Osteoblast (primary cell): ENCODE data around the gene SAP25. TPM values are rescaled to one million over a fixed set of nuclear protein-coding genes. Genes with fewer than 3 reads are reported as not detected.

ENCODE experiments used
- DNase-seq: peaks from one replicate; pipeline ENCODE4 v3.0.0; 2011; ENCODE audit warnings: low spot score, mixed read lengths; ENCODE audit not compliant: insufficient read length; ENCODE audit errors: missing footprints
- H2AFZ ChIP-seq: 2 replicates; pipeline ENCODE4 v1.6.0; 2011; ENCODE audit warnings: mild to moderate bottlenecking, low read length
- H3K27ac ChIP-seq: 2 replicates; pipeline ENCODE4 v1.5.1; 2011; ENCODE audit warnings: mild to moderate bottlenecking, low read depth, low read length, moderate library complexity
- H3K27me3 ChIP-seq: 2 replicates; pipeline ENCODE4 v1.6.0; 2012; ENCODE audit warnings: mild to moderate bottlenecking, control low read depth, inconsistent platforms, low read length, moderate library complexity; ENCODE audit not compliant: insufficient read depth
- H3K36me3 ChIP-seq: 2 replicates; pipeline ENCODE4 v1.5.1; 2011; ENCODE audit warnings: mild to moderate bottlenecking, low read length, control low read depth, moderate library complexity; ENCODE audit not compliant: insufficient read depth
- H3K4me1 ChIP-seq: 2 replicates; pipeline ENCODE4 v1.5.1; 2011; ENCODE audit warnings: mild to moderate bottlenecking, low read length, control low read depth, moderate library complexity; ENCODE audit not compliant: insufficient read depth
- H3K4me2 ChIP-seq: 2 replicates; pipeline ENCODE4 v1.6.0; 2011; ENCODE audit warnings: mild to moderate bottlenecking, low read length; ENCODE audit not compliant: insufficient read depth
- H3K4me3 ChIP-seq: fragments of 200-600 bp; sonication (generic); 3 replicates; pipeline ENCODE4 v1.5.1; 2012; ENCODE audit warnings: mild to moderate bottlenecking, low read length, inconsistent platforms; ENCODE audit not compliant: insufficient read depth
- H3K79me2 ChIP-seq: 2 replicates; pipeline ENCODE4 v1.6.0; 2012; ENCODE audit warnings: mild to moderate bottlenecking, low read length, control low read depth, inconsistent platforms; ENCODE audit not compliant: insufficient read depth
- H3K9me3 ChIP-seq: 2 replicates; pipeline ENCODE4 v1.5.1; 2011; ENCODE audit warnings: low read depth, low read length, control low read depth
- H4K20me1 ChIP-seq: 2 replicates; pipeline ENCODE4 v1.6.0; 2012; ENCODE audit warnings: mild to moderate bottlenecking, low read length, control low read depth; ENCODE audit not compliant: insufficient read depth
- total RNA-seq: library from RNA; depleted of rRNA; stranded (reverse); fragments of >200 nt; gene quantifications from 2 replicates; pipeline ENCODE4 v1.2.3, GENCODE V29; 2012
- TF ChIP-seq, protein P1 (sequence below): IDR thresholded peaks from 2 replicates; pipeline ENCODE4 v1.5.1; 2011; ENCODE audit warnings: mild to moderate bottlenecking, low read depth, low read length, moderate library complexity; ENCODE audit errors: extremely low read depth

Gene SAP25
- total RNA-seq, 1 donor = not detected

DNA sequence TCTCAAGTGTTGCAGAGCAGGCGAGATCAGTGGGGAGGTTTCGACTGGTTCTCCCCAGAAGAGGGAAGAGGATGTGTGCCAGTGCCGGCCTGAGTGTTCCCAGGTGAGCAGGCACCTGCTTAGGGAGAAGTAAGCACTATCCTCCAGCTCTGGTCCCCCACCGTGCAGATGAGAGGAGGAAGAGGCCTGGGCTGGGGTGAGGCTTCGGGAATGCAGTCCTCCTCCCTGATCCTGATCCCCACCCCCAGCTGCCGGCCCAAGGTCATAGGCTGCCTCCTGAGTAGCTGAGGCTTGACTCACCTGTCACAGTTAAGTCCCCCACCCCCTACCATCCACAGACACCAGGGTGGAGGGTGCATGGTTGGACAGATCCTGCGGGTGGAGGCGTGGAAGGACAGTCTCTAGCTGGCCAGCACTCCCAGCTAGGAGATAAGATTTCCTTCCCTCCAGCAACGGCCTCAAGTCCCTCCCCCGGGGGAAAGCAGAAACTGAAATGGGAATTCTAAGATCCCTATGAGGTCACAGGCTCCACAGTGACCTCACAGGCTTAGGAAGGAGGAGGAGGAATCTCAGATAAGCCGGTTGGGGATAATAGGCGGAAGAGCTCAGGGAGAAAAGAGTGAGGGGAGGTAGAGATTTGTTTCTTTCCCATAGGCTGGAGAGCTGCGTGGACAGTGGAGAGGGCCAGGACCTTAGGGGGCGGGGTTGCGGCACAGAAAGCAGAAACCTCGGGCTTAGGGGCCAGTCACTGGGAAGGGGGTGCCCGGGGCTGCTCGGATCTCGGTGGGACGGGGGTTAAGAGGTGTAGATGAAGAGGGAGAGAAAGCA is 11.2 kb upstream of the SAP25 start:
- Histone ChIP-seq H3K79me2 (peaks cover 47% of the 10 kb centered on the region), H2AFZ (no peak overlapping the region), H3K4me2 (peak overlapping the region; percentile 88), H3K27ac (peak overlapping the region; percentile 77), H3K9me3 (no peaks in the 10 kb centered on the region), H4K20me1 (peaks cover 37% of the 10 kb centered on the region), H3K4me3 (peak overlapping the region; percentile 91), H3K36me3 (peaks cover 28% of the 10 kb centered on the region), H3K4me1 (peaks cover 23% of the 10 kb centered on the region), H3K27me3 (no peaks in the 10 kb centered on the region)
- TF ChIP-seq, protein P1, sequence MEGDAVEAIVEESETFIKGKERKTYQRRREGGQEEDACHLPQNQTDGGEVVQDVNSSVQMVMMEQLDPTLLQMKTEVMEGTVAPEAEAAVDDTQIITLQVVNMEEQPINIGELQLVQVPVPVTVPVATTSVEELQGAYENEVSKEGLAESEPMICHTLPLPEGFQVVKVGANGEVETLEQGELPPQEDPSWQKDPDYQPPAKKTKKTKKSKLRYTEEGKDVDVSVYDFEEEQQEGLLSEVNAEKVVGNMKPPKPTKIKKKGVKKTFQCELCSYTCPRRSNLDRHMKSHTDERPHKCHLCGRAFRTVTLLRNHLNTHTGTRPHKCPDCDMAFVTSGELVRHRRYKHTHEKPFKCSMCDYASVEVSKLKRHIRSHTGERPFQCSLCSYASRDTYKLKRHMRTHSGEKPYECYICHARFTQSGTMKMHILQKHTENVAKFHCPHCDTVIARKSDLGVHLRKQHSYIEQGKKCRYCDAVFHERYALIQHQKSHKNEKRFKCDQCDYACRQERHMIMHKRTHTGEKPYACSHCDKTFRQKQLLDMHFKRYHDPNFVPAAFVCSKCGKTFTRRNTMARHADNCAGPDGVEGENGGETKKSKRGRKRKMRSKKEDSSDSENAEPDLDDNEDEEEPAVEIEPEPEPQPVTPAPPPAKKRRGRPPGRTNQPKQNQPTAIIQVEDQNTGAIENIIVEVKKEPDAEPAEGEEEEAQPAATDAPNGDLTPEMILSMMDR = no peak
- DNase-seq = peak; percentile 95

DNA sequence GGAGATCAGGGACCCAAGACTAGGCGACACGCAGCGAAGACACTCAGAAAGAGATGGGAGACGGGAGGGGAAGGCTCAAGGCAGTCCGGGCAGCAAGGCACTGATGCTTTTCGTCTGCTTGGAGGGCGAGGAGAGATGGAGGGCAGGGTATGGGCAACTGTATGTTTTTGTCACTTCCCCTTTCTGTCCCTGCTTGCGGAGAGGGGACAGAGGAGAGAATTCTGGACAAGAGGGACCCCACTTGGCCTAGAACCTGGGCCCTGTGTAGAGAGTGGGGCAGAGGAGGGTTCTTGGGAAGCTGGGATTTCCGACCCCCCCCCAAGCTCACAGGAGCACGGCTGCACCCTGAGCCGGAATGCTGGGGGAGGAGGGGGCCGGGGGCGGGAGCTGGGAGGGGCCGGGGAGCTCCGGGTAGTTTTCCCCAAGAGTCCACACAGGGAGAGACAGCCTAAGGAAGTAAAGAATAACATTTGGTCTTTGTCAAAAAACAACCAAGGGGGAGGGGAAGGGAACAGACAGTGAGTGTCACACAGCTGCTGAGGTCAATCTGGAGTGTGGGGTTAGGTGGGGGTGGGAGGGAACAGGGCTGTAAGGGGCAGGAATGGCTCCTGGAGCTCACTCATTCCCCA is 10.5 kb upstream of the SAP25 start:
- Histone ChIP-seq H3K4me2 (peak overlapping the region; percentile 88), H4K20me1 (peaks cover 41% of the 10 kb centered on the region), H3K4me1 (peaks cover 23% of the 10 kb centered on the region), H3K4me3 (peak overlapping the region; percentile 91), H3K36me3 (peaks cover 33% of the 10 kb centered on the region), H3K27ac (peak overlapping the region; percentile 77), H2AFZ (no peak overlapping the region), H3K79me2 (peaks cover 47% of the 10 kb centered on the region), H3K27me3 (no peaks in the 10 kb centered on the region), H3K9me3 (no peaks in the 10 kb centered on the region)
- TF ChIP-seq, protein P1 = no peak
- DNase-seq = peak; percentile 87

DNA sequence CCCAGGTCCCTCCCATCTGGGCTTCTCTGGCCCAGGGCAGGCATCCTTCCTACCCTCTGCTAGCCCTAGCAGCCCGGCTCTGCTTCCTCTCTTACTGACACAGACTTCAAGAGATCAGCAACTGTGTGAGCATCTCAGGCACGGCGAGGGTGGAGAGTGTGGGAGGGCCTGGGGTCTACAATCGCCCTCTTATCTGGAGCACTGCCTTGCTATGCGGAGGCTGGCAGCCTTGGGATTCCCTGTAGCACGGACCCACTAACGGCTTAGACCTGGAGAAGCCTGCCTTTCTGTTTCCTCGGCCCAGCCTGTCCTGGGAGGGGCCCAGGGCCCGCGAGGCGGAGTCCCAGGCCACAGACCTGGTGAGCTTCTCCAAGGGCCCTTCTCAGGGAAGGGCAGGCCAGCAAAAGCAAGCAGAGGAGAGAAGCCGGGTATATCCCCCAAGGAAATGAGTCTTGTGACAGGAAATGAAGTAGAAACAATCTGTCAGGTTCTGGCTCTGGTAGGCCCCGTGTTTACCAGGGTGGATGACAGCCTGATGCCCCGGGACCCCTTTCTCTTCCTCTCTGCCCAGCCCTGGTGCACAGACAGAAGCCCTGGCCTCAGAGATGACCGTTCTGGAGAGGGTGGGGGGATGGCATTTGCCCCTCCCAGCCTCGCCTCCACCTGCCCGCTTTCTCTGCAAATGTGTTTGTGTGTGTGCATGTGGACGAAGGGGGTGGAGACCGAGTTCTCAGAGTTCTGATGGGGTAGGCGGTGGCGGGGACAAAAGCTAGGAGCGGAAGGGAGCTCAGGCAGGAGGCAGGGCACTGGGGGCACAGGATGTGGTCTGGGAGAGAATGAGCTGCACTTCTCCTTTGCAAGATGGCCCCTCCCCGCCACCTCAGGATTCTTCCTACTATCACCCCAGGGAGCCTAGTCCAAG is 9.7 kb upstream of the SAP25 start:
- H3K27ac ChIP-seq = peak overlapping the region; percentile 47
- DNase-seq = peak; percentile 93
- H4K20me1 ChIP-seq = peaks cover 41% of the 10 kb centered on the region
- no peaks in the 10 kb centered on the region for H3K9me3 ChIP-seq
- H3K4me2 ChIP-seq = peak overlapping the region; percentile 88
- H3K79me2 ChIP-seq = peaks cover 47% of the 10 kb centered on the region
- H3K27me3 ChIP-seq = no peaks in the 10 kb centered on the region
- TF ChIP-seq, protein P1 = no peak
- no peak overlapping the region for H2AFZ ChIP-seq
- peaks cover 23% of the 10 kb centered on the region for H3K4me1 ChIP-seq
- peak overlapping the region; percentile 37 for H3K4me3 ChIP-seq
- H3K36me3 ChIP-seq = peaks cover 39% of the 10 kb centered on the region
